ENCODE measurements around the gene PRF1.

The PRF1 gene

GRCh38 chr10:70573599-70574506, 28.7 kb downstream of the PRF1 start:
- DNase-seq, result no peak

- no peak for DNase-seq
These were observed 30.7 kb downstream of the PRF1 start for GRCh38 chr10:70571636-70572439.

GRCh38 chr10:70571236-70571635, 31.3 kb downstream of the PRF1 start:
- DNase-seq, result no peak

- no peak for DNase-seq
These were observed 33.6 kb downstream of the PRF1 start for GRCh38 chr10:70568781-70569495.

- DNase-seq, result no peak
These were observed 34.4 kb downstream of the PRF1 start for GRCh38 chr10:70568113-70568512.

GRCh38 chr10:70567603-70568002, 34.9 kb downstream of the PRF1 start:
- DNase-seq, result peak; percentile 18

GRCh38 chr10:70566515-70567290, 35.8 kb downstream of the PRF1 start:
- DNase-seq, result no peak

GRCh38 chr10:70565556-70566514, 36.7 kb downstream of the PRF1 start:
- DNase-seq, result no peak

GRCh38 chr10:70564901-70565351, 37.6 kb downstream of the PRF1 start:
- no peak for DNase-seq

GRCh38 chr10:70564113-70564725, 38.3 kb downstream of the PRF1 start:
- no peak for DNase-seq

GRCh38 chr10:70563230-70563629, 39.3 kb downstream of the PRF1 start:
- no peak for DNase-seq

- DNase-seq, result no peak
These were observed 40.3 kb downstream of the PRF1 start for GRCh38 chr10:70562036-70562755.

- DNase-seq, result no peak
These were observed 41.0 kb downstream of the PRF1 start for GRCh38 chr10:70561558-70561957.

GRCh38 chr10:70561070-70561469, 41.5 kb downstream of the PRF1 start:
- DNase-seq, result no peak

GRCh38 chr10:70560511-70560941, 42.0 kb downstream of the PRF1 start:
- no peak for DNase-seq

- DNase-seq, result no peak
These were observed 42.7 kb downstream of the PRF1 start for GRCh38 chr10:70559861-70560260.

GRCh38 chr10:70558871-70559810, 43.4 kb downstream of the PRF1 start:
- DNase-seq, result no peak

GRCh38 chr10:70558295-70558694, 44.2 kb downstream of the PRF1 start:
- no peak for DNase-seq

- no peak for DNase-seq
These were observed 44.7 kb downstream of the PRF1 start for GRCh38 chr10:70557876-70558275.
